Fibroblast of lung (primary cell): Measurements from ENCODE around the gene VWA8. TPM values are rescaled to one million over a fixed set of nuclear protein-coding genes. Genes with fewer than 3 reads are reported as not detected.

Experiments used
- DNase-seq, 2 donors: peaks; one replicate each; pipeline versions ENCODE4 v3.0.0 to v3.0.0-alpha.2; 2010; ENCODE audit warnings: low read depth in 2 of 2
- H2AFZ ChIP-seq: 2 replicates; pipeline ENCODE4 v1.5.1; 2012; ENCODE audit warnings: low read length, control low read depth, inconsistent platforms
- H3K27ac ChIP-seq: 2 replicates; pipeline ENCODE4 v1.5.1; 2011; ENCODE audit warnings: low read length, control low read depth; ENCODE audit not compliant: insufficient read depth
- H3K27me3 ChIP-seq: 2 replicates; pipeline ENCODE4 v1.5.1; 2011; ENCODE audit warnings: mild to moderate bottlenecking, low read length; ENCODE audit not compliant: control insufficient read depth, insufficient read depth
- H3K36me3 ChIP-seq: 2 replicates; pipeline ENCODE4 v1.5.1; 2011; ENCODE audit warnings: low read length; ENCODE audit not compliant: control insufficient read depth, insufficient read depth
- H3K4me1 ChIP-seq: 2 replicates; pipeline ENCODE4 v1.5.1; 2011; ENCODE audit warnings: low read length; ENCODE audit not compliant: control insufficient read depth, insufficient read depth; ENCODE audit errors: extremely low read depth
- H3K4me2 ChIP-seq: 2 replicates; pipeline ENCODE4 v1.5.1; 2011; ENCODE audit warnings: low read length, control low read depth; ENCODE audit not compliant: insufficient read depth; ENCODE audit errors: extremely low read depth
- H3K4me3 ChIP-seq, 4 experiments: fragments of 200-600 bp in 1 of 4; sonication (generic) in 1 of 4; replicated peaks in 1 of 4; 2 replicates each; pipeline ENCODE4 v1.5.1; 2011 to 2016; ENCODE audit warnings: low read length in 4 of 4, low read depth in 3 of 4, mild to moderate bottlenecking in 3 of 4, control low read depth in 2 of 4, inconsistent platforms in 1 of 4, mixed read lengths in 1 of 4; ENCODE audit not compliant: insufficient read depth in 1 of 4; ENCODE audit errors: control extremely low read depth in 1 of 4
- H3K79me2 ChIP-seq: 2 replicates; pipeline ENCODE4 v1.5.1; 2012; ENCODE audit warnings: mild to moderate bottlenecking, low read length, inconsistent platforms; ENCODE audit not compliant: control insufficient read depth, insufficient read depth
- H3K9ac ChIP-seq: 2 replicates; pipeline ENCODE4 v1.5.1; 2011; ENCODE audit warnings: mild to moderate bottlenecking, low read length, control low read depth; ENCODE audit not compliant: insufficient read depth
- H3K9me3 ChIP-seq: 2 replicates; pipeline ENCODE4 v1.5.1; 2012; ENCODE audit warnings: low read depth, low read length; ENCODE audit not compliant: control insufficient read depth, insufficient read depth
- H4K20me1 ChIP-seq: 2 replicates; pipeline ENCODE4 v1.5.1; 2011; ENCODE audit warnings: low read length; ENCODE audit not compliant: control insufficient read depth, insufficient read depth; ENCODE audit errors: extremely low read depth
- EZH2 ChIP-seq: IDR thresholded peaks from 2 replicates; pipeline ENCODE4 v1.5.1; 2012; ENCODE audit warnings: low read length, control low read depth, mild to moderate bottlenecking; ENCODE audit errors: missing control alignments
- polyA plus RNA-seq, 2 donors: library from polyadenylated mRNA; depleted of rRNA in 1 of 2; stranded (reverse) in 1 of 2; unstranded in 1 of 2; fragments of >200 nt; gene quantifications; 2 replicates each; pipeline ENCODE4 v1.2.1, GENCODE V29; 2011 to 2012; ENCODE audit warnings: missing spikeins in 1 of 2
- total RNA-seq: library from RNA; depleted of rRNA; stranded (reverse); fragments of >200 nt; gene quantifications from 2 replicates; pipeline ENCODE4 v1.2.1, GENCODE V29; 2014
- TF ChIP-seq, protein P1 (sequence below), 2 donors: IDR thresholded peaks in 1 of 2; conservative IDR thresholded peaks in 1 of 2; 1 replicate in 1 of 2; 2 replicates in 1 of 2; pipeline ENCODE4 v1.5.1; 2011 to 2012; ENCODE audit warnings: low read length in 2 of 2, control low read depth in 1 of 2, inconsistent platforms in 1 of 2, low read depth in 1 of 2, mild to moderate bottlenecking in 1 of 2

VWA8 gene
- total and polyA plus RNA-seq, 2 donors (not counting 1 experiment from before 2014, with no cell fraction given), result 12.6 to 29.9 TPM

DNA sequence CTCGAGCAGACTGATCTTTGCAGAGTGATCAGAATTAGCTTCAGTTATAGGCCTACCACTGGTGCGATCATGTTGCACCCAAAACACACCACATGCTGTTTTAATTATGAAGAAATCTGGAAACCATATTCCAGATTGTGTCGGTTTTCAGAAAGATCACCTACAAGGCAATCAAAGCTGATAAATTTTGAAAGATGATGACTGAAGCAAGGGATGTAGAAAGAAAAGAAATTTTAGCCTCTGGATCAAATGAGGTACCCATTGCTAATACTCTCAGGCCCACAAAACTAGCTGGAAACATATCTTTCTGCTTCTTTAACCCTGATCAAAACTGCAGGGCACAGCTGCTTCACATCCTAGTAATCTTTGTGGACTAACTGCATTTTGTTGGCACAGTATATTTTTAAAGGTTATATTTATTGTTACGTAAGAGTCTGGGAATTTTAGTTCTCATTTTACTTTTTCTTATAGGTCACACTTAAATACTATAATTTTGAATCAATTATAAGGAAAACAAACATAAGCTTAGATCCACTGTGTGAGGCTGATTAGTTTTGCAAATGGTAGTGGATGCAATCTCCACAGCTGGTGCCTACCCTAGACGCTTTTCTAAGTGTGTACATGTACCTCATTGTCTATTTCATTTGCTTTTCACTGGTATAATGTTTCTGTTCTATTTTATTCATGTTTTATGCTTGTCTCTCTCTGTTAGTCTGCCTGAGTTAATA lies 352.6 kb downstream of the VWA8 start:
- Histone ChIP-seq H3K79me2 (no peaks in the 10 kb centered on the region), H3K36me3 (no peaks in the 10 kb centered on the region), H3K9ac (no peak overlapping the region), H3K4me1 (peaks cover 11% of the 10 kb centered on the region), H3K4me2 (no peak overlapping the region), H3K27ac (no peak overlapping the region), H4K20me1 (no peaks in the 10 kb centered on the region), H3K4me3 (no peak overlapping the region), H3K9me3 (no peaks in the 10 kb centered on the region), H2AFZ (no peak overlapping the region), H3K27me3 (no peaks in the 10 kb centered on the region)
- no peak for TF ChIP-seq EZH2
- TF ChIP-seq, protein P1, sequence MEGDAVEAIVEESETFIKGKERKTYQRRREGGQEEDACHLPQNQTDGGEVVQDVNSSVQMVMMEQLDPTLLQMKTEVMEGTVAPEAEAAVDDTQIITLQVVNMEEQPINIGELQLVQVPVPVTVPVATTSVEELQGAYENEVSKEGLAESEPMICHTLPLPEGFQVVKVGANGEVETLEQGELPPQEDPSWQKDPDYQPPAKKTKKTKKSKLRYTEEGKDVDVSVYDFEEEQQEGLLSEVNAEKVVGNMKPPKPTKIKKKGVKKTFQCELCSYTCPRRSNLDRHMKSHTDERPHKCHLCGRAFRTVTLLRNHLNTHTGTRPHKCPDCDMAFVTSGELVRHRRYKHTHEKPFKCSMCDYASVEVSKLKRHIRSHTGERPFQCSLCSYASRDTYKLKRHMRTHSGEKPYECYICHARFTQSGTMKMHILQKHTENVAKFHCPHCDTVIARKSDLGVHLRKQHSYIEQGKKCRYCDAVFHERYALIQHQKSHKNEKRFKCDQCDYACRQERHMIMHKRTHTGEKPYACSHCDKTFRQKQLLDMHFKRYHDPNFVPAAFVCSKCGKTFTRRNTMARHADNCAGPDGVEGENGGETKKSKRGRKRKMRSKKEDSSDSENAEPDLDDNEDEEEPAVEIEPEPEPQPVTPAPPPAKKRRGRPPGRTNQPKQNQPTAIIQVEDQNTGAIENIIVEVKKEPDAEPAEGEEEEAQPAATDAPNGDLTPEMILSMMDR (conservative IDR thresholded peaks at IDR 0.05 in 1 of 2, IDR thresholded peaks at IDR 0.05 in 1 of 2; ENCODE audit: low read depth in 1 of 2, low read length in 2 of 2), result no peak
- peak in 1 of 2 donors; percentile 45 for DNase-seq

DNA sequence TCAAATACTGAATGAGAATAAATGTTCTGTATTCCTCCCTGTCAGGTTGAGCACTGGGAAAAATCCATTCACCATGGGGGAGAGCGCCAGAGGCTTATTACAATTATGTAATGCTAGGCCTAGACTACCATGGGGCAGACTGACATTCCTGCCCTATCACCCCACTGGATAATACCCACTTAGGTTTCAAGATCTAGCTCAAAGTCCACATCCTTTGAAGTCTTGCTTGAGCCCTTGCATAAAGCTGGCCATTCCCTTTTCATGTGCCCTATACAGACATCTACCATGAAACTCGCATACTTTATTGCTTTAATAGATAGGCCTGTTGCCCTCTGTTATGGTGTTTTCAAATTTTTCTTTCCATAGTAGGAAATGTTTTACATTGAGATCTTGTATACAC lies 354.3 kb downstream of the VWA8 start:
- H3K9ac ChIP-seq, result no peak overlapping the region
- no peak for DNase-seq
- H3K27me3 ChIP-seq, result no peaks in the 10 kb centered on the region
- H3K9me3 ChIP-seq, result no peaks in the 10 kb centered on the region
- H3K4me3 ChIP-seq, result no peak overlapping the region
- no peak overlapping the region for H3K4me2 ChIP-seq
- H4K20me1 ChIP-seq, result no peaks in the 10 kb centered on the region
- no peaks in the 10 kb centered on the region for H3K36me3 ChIP-seq
- no peak for TF ChIP-seq EZH2
- TF ChIP-seq, protein P1 (conservative IDR thresholded peaks at IDR 0.05 in 1 of 2, IDR thresholded peaks at IDR 0.05 in 1 of 2; ENCODE audit: low read depth in 1 of 2, low read length in 2 of 2), result no peak
- peaks cover 11% of the 10 kb centered on the region for H3K4me1 ChIP-seq
- H2AFZ ChIP-seq, result no peak overlapping the region
- H3K79me2 ChIP-seq, result no peaks in the 10 kb centered on the region
- H3K27ac ChIP-seq, result no peak overlapping the region

DNA sequence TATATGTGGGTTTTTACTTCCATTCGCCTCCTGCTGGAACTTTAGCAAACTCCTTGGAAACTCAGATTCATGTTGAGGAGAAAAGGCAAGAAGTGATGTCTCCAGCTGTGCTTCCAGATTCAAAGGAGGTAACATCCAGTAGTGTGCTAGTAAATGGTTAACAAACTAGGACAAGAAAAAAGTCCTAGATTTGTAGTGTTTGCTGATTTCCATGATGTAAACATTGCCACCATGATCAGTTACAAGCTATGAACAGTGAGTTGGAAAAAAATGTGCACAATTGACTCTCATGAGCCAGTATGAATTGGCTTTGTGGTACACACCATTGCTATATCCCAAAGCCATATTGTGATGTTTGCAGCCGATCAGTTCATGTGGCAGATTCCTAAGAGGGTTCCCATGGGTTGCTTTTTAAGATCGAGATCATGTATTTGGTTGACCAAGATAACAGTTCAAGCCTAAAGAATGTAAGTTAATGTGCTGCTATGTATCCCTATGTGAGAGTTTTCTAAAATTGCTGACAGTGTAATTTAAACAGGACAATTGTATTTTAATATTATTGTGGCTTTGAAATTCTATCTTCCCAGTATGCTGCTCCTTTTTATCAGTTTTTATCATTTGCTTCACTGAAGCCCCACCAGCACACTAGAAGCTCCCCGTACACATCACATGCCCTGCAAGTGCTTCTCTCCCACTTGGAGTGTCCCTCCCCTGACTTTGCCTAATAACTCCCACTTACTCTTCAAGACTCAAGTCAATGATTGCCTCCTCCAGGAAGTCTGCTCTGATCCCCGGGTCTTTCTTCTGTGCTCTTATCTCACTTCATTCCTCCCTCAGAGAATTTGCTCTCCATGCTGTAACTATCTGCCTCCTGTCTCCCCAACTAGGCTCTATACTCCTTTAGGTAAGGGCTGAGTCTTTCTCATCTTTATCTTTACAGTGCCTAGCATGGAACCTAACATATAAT lies 355.3 kb downstream of the VWA8 start:
- DNase-seq, result peak in 1 of 2 donors; percentile 12
- no peak overlapping the region for H2AFZ ChIP-seq
- H3K79me2 ChIP-seq, result no peaks in the 10 kb centered on the region
- no peak for TF ChIP-seq EZH2
- TF ChIP-seq, protein P1 (conservative IDR thresholded peaks at IDR 0.05 in 1 of 2, IDR thresholded peaks at IDR 0.05 in 1 of 2; ENCODE audit: low read depth in 1 of 2, low read length in 2 of 2), result peak in 1 of 2 donors; percentile 10
- H3K4me1 ChIP-seq, result peaks cover 4% of the 10 kb centered on the region
- H3K27me3 ChIP-seq, result no peaks in the 10 kb centered on the region
- no peaks in the 10 kb centered on the region for H3K36me3 ChIP-seq
- no peak overlapping the region for H3K4me2 ChIP-seq
- H3K9ac ChIP-seq, result no peak overlapping the region
- H3K4me3 ChIP-seq, result no peak overlapping the region
- H4K20me1 ChIP-seq, result no peaks in the 10 kb centered on the region
- no peak overlapping the region for H3K27ac ChIP-seq
- H3K9me3 ChIP-seq, result no peaks in the 10 kb centered on the region
